ENCODE results near the gene TRMT2A.

- TF ChIP-seq CTCF (IDR thresholded peaks at IDR 0.05) = no peak
- no peak for TF ChIP-seq POLR2A (IDR thresholded peaks at IDR 0.05)
These were observed 47.5 kb downstream of the TRMT2A start for GRCh38 chr22:20069331-20070042.
